ENCODE data around the gene RCAN3.

Gene RCAN3

GRCh38 chr1:24555591-24556413 is 53.2 kb downstream of the RCAN3 start, which contains the start of gene NCMAP:
Gene NCMAP, plus strand, starts transcription at chr1:24556087. Its CDS starts 39,344 bp downstream, at chr1:24595431.
- no peak for TF ChIP-seq CTCF (IDR thresholded peaks at IDR 0.05; ENCODE audit: borderline replicate concordance, control extremely low read depth, extremely low read depth, insufficient read depth, missing control alignments)
- in situ Hi-C loops (cut with MboI; ENCODE audit: low sequenced_read_pairs, unreplicated experiment) = no loop called here
- DNase-seq (ENCODE audit: low spot score) = no peak

DNA sequence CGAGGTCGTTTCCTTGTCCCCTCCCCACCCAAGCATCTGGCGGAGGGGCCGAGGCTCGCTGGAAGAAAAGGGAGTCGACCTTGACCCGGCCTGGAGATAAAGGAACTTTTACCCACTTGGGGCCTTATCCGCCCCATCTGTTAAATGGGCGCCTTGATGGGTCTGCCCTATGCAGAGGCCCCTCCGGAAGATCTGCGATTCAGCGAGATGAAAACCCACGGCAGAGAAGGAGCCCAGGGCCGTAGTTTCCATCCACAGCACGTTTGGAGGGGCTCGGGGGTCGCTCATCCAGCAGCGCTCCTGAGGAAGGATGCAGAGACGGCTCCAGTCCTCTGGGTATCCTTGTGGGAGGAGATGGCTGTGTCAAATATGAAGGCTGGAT is 53.8 kb downstream of the RCAN3 start:
- no peak for TF ChIP-seq CTCF (IDR thresholded peaks at IDR 0.05; ENCODE audit: borderline replicate concordance, control extremely low read depth, extremely low read depth, insufficient read depth, missing control alignments)
- in situ Hi-C loops (cut with MboI; ENCODE audit: low sequenced_read_pairs, unreplicated experiment) = no loop called here

GRCh38 chr1:24557220-24557619 is 54.6 kb downstream of the RCAN3 start:
- no peak for TF ChIP-seq CTCF (IDR thresholded peaks at IDR 0.05; ENCODE audit: borderline replicate concordance, control extremely low read depth, extremely low read depth, insufficient read depth, missing control alignments)
- DNase-seq (ENCODE audit: low spot score) = no peak
- in situ Hi-C loops (cut with MboI; ENCODE audit: low sequenced_read_pairs, unreplicated experiment) = no loop called here

More for the DNA sequence above, 53.8 kb downstream of the RCAN3 start:
- DNase-seq (ENCODE audit: low spot score) = no peak

- in situ Hi-C loops (cut with MboI; ENCODE audit: low sequenced_read_pairs, unreplicated experiment) = no loop called here
These were observed 55.1 kb downstream of the RCAN3 start for GRCh38 chr1:24557711-24558131.

DNA sequence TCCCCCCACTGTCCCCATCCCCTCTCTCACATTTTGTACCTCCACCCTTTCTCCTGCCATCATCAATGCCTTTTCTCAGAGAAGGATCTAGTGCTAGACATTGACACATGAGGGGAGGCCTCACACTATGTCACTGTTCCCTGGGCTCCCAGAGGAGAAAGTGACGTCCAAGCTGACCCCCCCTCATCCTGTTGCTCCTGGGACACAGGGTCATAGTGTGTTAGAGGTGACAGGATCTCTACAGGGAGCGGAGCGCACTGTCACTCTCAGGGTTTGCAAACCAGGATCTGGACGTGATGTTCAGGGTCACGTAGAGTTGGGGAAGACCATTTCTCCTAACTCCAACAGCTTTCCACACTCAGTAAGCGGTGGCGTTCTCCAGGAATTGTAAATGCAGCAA is 55.8 kb downstream of the RCAN3 start:
- in situ Hi-C loops (cut with MboI; ENCODE audit: low sequenced_read_pairs, unreplicated experiment) = no loop called here
- DNase-seq (ENCODE audit: low spot score) = no peak
- TF ChIP-seq CTCF (IDR thresholded peaks at IDR 0.05; ENCODE audit: borderline replicate concordance, control extremely low read depth, extremely low read depth, insufficient read depth, missing control alignments) = no peak

More at GRCh38 chr1:24557711-24558131, 55.1 kb downstream of the RCAN3 start:
- DNase-seq (ENCODE audit: low spot score) = no peak
- TF ChIP-seq CTCF (IDR thresholded peaks at IDR 0.05; ENCODE audit: borderline replicate concordance, control extremely low read depth, extremely low read depth, insufficient read depth, missing control alignments) = no peak

GRCh38 chr1:24558902-24559791 is 56.5 kb downstream of the RCAN3 start:
- TF ChIP-seq CTCF (IDR thresholded peaks at IDR 0.05; ENCODE audit: borderline replicate concordance, control extremely low read depth, extremely low read depth, insufficient read depth, missing control alignments) = no peak
- no peak for DNase-seq (ENCODE audit: low spot score)
- in situ Hi-C loops (cut with MboI; ENCODE audit: low sequenced_read_pairs, unreplicated experiment) = no loop called here
